Lung (tissue), 12 donors: ENCODE measurements around the gene PBRM1. TPM values are rescaled to one million over a fixed set of nuclear protein-coding genes. Genes with fewer than 3 reads are reported as not detected.
A peak's percentile ranks its signal among the peaks of the same experiment; 100 is the strongest.

Source experiments
- ATAC-seq: fragments of 200-7000 bp; cut with Tn5 transposase; one replicate; pipeline ENCODE4 v1.9.1; 2020; ENCODE audit warnings: moderate number of reproducible peaks; ENCODE audit not compliant: insufficient read depth, low FRiP score
- DNase-seq, 3 donors: peaks; one replicate each; pipeline ENCODE4 v3.0.0-alpha.2; 2013 to 2017
- H3K27ac ChIP-seq, 2 donors: one replicate each; pipeline ENCODE4 v1.5.1; 2013; ENCODE audit warnings: mild to moderate bottlenecking in 2 of 2, moderate library complexity in 2 of 2, control low read depth in 1 of 2, inconsistent platforms in 1 of 2, low read depth in 1 of 2, low read length in 1 of 2
- H3K27me3 ChIP-seq, 3 donors: one replicate each; pipeline ENCODE4 v1.5.1; 2013; ENCODE audit warnings: low read length in 2 of 3; ENCODE audit not compliant: control insufficient read depth in 3 of 3, insufficient read depth in 3 of 3
- H3K36me3 ChIP-seq, 4 donors: one replicate each; pipeline ENCODE4 v1.5.1; 2013; ENCODE audit warnings: low read length in 4 of 4, mild to moderate bottlenecking in 1 of 4, moderate library complexity in 1 of 4; ENCODE audit not compliant: control insufficient read depth in 4 of 4, insufficient read depth in 4 of 4
- H3K4me1 ChIP-seq, 5 donors: one replicate each; pipeline ENCODE4 v1.5.1; 2013; ENCODE audit warnings: low read length in 5 of 5, mild to moderate bottlenecking in 2 of 5, moderate library complexity in 1 of 5; ENCODE audit not compliant: control insufficient read depth in 5 of 5, insufficient read depth in 5 of 5
- H3K4me3 ChIP-seq: one replicate; pipeline ENCODE4 v1.5.1; 2013; ENCODE audit warnings: mild to moderate bottlenecking, control low read depth, moderate library complexity
- H3K9ac ChIP-seq, 2 donors: one replicate each; pipeline ENCODE4 v1.5.1; 2013; ENCODE audit warnings: low read length in 2 of 2, control low read depth in 1 of 2; ENCODE audit not compliant: insufficient read depth in 1 of 2
- H3K9me3 ChIP-seq, 4 donors: one replicate each; pipeline ENCODE4 v1.5.1; 2013; ENCODE audit warnings: low read length in 3 of 4, mild to moderate bottlenecking in 1 of 4, moderate library complexity in 1 of 4; ENCODE audit not compliant: control insufficient read depth in 4 of 4, insufficient read depth in 3 of 4
- WGBS, 2 donors: extraction: QIAGEN DNeasy Blood & Tissue Kit; methylation state at CpG; one replicate each; pipeline ENCODE4 v1.1.7; 2013; 5-methylcytosine and 5-hydroxymethylcytosine counted together
- polyA plus RNA-seq, 2 donors: library from polyadenylated mRNA; stranded (reverse); fragments of 200-250 nt; gene quantifications; one replicate each; pipeline ENCODE4 v1.2.1, GENCODE V29; 2013
- total RNA-seq, 2 donors: library from RNA; depleted of rRNA in 1 of 2; stranded (reverse); fragments of >200 nt in 1 of 2; gene quantifications; one replicate each; pipeline ENCODE4 v1.2.1, GENCODE V29; 2014 to 2021
- TF ChIP-seq, protein P1 (sequence below): IDR thresholded peaks from 2 replicates; pipeline ENCODE4 v1.5.1; 2012; ENCODE audit warnings: mild to moderate bottlenecking; ENCODE audit errors: control extremely low read depth, extremely low read depth
- donor health status: control.
- donor health status: control.
- donor health status: Bipolar disorder and iron deficiency.
- donor health status: healthy.
- donor health status: DM: yes; HTN: yes; CAD: no.

The PBRM1 gene
- total and polyA plus RNA-seq, 4 donors, result 9.8 to 92.8 (median 40.7) TPM

DNA sequence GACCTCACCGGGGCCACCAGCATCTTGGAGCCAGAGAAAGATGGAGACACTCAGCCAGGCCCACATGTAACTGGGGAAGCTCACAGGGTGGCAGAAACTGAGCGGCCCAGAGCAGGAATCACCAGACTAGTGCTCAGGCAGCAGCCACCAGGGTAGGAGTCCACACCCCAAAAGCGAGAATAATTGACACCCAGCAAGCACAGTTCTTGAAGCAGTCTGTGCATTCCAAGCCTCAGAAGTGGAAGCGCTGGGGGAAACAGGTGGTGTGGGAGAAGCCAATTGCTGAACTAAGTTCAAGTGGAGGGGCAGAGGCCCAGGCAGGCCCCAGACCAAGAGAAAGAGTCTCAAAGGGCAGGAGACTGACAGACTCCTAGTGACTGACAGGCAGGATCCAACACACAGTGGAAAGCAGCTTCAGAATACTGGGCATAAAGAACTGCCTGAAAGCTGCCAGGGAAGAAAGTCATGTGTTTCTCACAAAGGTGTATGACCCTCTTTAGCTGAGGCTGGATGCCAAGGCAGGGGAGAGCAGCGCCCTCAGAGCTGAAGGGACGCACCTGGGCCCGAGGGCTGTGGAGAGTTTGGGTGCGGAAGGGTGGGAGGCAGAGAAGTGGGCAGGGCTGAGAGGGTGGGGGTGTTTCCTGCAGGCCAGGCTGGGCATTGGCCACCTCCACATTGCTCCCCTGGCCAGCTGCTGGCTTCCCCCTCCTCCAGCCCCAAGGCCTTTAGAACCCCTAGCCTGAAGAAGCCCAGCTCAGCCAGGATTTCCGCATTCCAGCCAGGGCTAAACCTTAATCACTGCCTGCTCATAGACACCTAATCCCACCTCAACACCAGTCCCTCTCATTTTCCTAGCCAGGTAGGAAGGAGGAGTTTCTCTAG is 159.8 kb downstream of the PBRM1 start:
- DNase-seq, result peak; percentile 53 to 79 (median 65)
- no peaks in the 10 kb centered on the region for H3K27me3 ChIP-seq
- H3K4me1 ChIP-seq, result peaks cover 16 to 63% (median 28%) of the 10 kb centered on the region in 5 donors
- no peaks in the 10 kb centered on the region for H3K9me3 ChIP-seq
- H3K4me3 ChIP-seq, result no peak overlapping the region
- peak; percentile 9 for ATAC-seq
- 58 to 86% methylated on average over 9 of the region's 9 CpGs for WGBS, 2 donors
- TF ChIP-seq, protein P1, sequence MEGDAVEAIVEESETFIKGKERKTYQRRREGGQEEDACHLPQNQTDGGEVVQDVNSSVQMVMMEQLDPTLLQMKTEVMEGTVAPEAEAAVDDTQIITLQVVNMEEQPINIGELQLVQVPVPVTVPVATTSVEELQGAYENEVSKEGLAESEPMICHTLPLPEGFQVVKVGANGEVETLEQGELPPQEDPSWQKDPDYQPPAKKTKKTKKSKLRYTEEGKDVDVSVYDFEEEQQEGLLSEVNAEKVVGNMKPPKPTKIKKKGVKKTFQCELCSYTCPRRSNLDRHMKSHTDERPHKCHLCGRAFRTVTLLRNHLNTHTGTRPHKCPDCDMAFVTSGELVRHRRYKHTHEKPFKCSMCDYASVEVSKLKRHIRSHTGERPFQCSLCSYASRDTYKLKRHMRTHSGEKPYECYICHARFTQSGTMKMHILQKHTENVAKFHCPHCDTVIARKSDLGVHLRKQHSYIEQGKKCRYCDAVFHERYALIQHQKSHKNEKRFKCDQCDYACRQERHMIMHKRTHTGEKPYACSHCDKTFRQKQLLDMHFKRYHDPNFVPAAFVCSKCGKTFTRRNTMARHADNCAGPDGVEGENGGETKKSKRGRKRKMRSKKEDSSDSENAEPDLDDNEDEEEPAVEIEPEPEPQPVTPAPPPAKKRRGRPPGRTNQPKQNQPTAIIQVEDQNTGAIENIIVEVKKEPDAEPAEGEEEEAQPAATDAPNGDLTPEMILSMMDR, result no peak
- H3K9ac ChIP-seq, result peak overlapping the region in 1 of 2 donors; percentile 2
- H3K27ac ChIP-seq, result peak overlapping the region; percentile 5 to 89
- peaks cover 0 to 40% (median 29%) of the 10 kb centered on the region in 4 donors for H3K36me3 ChIP-seq

DNA sequence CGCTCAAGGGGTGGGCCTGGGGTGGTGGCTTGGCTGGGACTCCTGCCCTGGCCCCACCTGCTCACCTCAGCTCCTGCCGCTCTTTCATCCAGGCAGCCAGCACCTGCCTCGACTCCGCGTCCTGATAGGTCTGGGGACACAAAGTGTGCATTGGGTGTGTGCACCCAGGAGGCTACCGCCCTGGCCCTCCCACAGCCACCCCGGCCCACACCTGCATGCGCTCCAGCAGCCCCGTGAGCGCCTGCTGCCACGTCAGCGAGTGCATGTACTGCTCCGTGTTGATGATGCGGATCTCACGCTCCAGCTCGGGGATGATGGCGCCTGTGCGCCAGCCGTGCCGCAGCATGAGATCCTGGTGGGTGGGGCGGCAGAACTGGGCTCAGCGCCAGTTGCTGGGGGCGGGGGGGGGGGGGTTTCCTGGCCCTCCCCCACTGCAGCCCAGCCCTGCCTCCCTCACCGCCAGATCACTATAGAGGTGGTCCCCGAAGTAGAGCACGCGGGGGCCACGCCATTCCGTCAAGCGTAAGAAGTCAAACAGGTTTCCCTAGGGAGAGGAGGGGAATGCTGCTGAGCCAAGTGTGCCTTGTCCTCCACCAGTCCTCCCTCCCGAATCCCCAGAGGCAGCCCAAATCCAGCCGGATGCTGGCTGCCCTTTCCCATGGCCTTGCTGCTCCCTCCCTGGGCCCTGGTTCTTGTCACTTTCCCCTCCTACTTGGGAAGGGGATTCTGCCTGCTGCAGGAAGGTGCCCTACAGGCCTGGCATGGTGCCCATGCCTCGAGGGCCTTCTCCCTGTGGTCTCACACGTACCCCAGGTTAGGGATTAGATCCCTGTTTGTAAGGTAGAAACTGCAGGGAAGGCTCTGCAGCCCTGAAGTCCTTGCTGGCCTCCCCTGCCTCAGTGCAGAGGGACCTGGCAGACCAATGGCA is 160.7 kb downstream of the PBRM1 start:
- Histone ChIP-seq H3K27ac (peak overlapping the region; percentile 5 to 89), H3K4me1 (peaks cover 13 to 53% (median 23%) of the 10 kb centered on the region in 5 donors), H3K4me3 (no peak overlapping the region), H3K36me3 (peaks cover 0 to 40% (median 29%) of the 10 kb centered on the region in 4 donors), H3K27me3 (no peaks in the 10 kb centered on the region), H3K9ac (peak overlapping the region in 1 of 2 donors; percentile 2), H3K9me3 (no peaks in the 10 kb centered on the region)
- 51 to 75% methylated on average over 34 of the region's 34 CpGs for WGBS, 2 donors
- no peak for ATAC-seq
- DNase-seq, result peak; percentile 63 to 88 (median 79)
- TF ChIP-seq, protein P1, result no peak

DNA sequence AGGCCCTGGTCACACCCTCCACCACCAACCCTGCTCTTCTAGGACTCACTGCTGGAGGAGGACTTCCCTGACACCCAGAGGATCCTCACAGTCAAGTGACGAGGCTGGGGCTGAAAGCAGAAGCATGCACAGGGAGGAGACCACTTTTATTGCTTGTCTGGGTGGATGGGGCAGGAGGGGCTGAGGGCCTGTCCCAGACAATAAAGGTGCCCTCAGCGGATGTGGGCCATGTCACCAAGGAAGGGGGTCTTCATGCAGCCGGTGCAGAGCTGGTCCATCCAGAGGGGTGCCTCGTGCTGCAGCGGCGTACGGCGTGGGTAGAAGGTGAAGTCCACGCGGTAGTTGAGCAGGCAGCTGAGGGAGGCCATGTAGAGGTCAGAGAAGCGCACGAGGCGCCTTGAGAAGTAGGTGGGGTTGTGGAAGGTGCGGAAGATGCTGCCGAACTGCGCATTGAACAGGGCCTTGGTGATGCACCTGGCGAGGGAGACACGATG is 161.4 kb downstream of the PBRM1 start:
- DNase-seq (peak in 1 of 3 donors; percentile 11), ATAC-seq (no peak)
- H3K36me3 ChIP-seq, result peaks cover 0 to 40% (median 31%) of the 10 kb centered on the region in 4 donors
- H3K9me3 ChIP-seq, result no peaks in the 10 kb centered on the region
- no peaks in the 10 kb centered on the region for H3K27me3 ChIP-seq
- peak overlapping the region in 1 of 2 donors; percentile 62 for H3K27ac ChIP-seq
- peaks cover 7 to 46% (median 22%) of the 10 kb centered on the region in 5 donors for H3K4me1 ChIP-seq
- H3K4me3 ChIP-seq, result no peak overlapping the region
- 91 to 92% methylated on average over 18 of the region's 18 CpGs for WGBS, 2 donors
- TF ChIP-seq, protein P1, result no peak
- no peak overlapping the region for H3K9ac ChIP-seq
